ENCODE results near the gene CRKL.

Gene CRKL

DNA sequence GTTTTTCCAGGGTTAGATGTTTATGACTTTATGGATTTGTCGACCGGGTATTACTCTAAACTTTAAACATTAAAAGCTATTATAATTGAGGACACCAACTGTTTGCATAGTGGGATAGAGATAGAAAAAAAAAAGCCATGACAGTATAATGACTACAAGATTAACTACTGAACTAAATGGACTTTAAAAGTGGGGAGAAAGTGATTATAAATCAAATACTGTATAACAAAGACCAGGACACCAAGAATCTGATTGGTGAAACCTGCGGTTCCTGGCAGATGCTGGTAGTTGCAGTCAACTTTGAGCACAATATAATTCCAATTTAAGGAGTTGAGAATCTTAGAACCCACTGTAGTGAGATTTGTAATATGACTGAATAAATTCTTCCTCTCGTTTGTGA lies 2.5 kb downstream of the CRKL start:
- H3K9ac ChIP-seq (ENCODE audit: low read depth, low read length, poor library complexity, severe bottlenecking) = peak overlapping the region; percentile 94
- H4K20me1 ChIP-seq (ENCODE audit: insufficient read depth, low read length, poor library complexity, severe bottlenecking) = peaks cover 70% of the 10 kb centered on the region
- no peaks in the 10 kb centered on the region for H3F3A ChIP-seq (ENCODE audit: low read depth)
- H3K79me2 ChIP-seq (ENCODE audit: insufficient read depth, low read length) = peaks cover 75% of the 10 kb centered on the region
- TF ChIP-seq, protein P1, sequence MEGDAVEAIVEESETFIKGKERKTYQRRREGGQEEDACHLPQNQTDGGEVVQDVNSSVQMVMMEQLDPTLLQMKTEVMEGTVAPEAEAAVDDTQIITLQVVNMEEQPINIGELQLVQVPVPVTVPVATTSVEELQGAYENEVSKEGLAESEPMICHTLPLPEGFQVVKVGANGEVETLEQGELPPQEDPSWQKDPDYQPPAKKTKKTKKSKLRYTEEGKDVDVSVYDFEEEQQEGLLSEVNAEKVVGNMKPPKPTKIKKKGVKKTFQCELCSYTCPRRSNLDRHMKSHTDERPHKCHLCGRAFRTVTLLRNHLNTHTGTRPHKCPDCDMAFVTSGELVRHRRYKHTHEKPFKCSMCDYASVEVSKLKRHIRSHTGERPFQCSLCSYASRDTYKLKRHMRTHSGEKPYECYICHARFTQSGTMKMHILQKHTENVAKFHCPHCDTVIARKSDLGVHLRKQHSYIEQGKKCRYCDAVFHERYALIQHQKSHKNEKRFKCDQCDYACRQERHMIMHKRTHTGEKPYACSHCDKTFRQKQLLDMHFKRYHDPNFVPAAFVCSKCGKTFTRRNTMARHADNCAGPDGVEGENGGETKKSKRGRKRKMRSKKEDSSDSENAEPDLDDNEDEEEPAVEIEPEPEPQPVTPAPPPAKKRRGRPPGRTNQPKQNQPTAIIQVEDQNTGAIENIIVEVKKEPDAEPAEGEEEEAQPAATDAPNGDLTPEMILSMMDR (conservative IDR thresholded peaks at IDR 0.05; ENCODE audit: low read length) = no peak
- no peak for TF ChIP-seq EZH2phosphoT487 (IDR thresholded peaks at IDR 0.05; ENCODE audit: borderline replicate concordance)
- H2AFZ ChIP-seq (ENCODE audit: low read length) = no peak overlapping the region
- peaks cover 8% of the 10 kb centered on the region for H3K27me3 ChIP-seq (ENCODE audit: insufficient read depth, low read length, poor library complexity, severe bottlenecking)
- peaks cover 37% of the 10 kb centered on the region for H3K4me1 ChIP-seq (ENCODE audit: insufficient read depth, low read length, poor library complexity, severe bottlenecking)
- H3K9me3 ChIP-seq (ENCODE audit: insufficient read depth, low read depth, low read length) = no peaks in the 10 kb centered on the region
- peak overlapping the region; percentile 98 for H3K4me2 ChIP-seq (ENCODE audit: low read depth, low read length, poor library complexity, severe bottlenecking)
- H3K4me3 ChIP-seq (ENCODE audit: low read length, poor library complexity, severe bottlenecking) = peak overlapping the region; percentile 98
- H3K36me3 ChIP-seq (ENCODE audit: insufficient read depth, low read length) = peaks cover 6% of the 10 kb centered on the region; the same call in 1 of the 2 replicates
- H3K9me2 ChIP-seq (replicated peaks; ENCODE audit: low read depth, low read length) = no peaks in the 10 kb centered on the region

DNA sequence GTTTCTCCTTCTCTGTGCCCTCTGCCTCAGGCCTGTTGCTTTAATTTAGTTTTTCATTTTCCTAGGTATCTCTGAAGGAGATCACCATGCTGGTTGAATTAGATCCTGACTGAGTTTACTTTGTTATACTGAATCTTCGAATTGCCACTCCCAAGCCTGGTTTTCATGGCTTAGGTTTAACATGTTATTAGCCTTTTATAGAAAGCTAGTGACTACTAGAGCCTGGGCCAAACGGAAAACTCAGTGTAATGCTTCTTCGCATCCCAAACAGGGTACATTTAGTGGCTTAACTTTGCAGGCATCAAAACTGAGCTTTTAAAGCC lies 3.6 kb downstream of the CRKL start:
- peaks cover 45% of the 10 kb centered on the region for H3K4me1 ChIP-seq (ENCODE audit: insufficient read depth, low read length, poor library complexity, severe bottlenecking)
- H3K27me3 ChIP-seq (ENCODE audit: insufficient read depth, low read length, poor library complexity, severe bottlenecking) = peaks cover 8% of the 10 kb centered on the region
- H3K4me3 ChIP-seq (ENCODE audit: low read length, poor library complexity, severe bottlenecking) = peak overlapping the region; percentile 98
- no peak for TF ChIP-seq EZH2phosphoT487 (IDR thresholded peaks at IDR 0.05; ENCODE audit: borderline replicate concordance)
- TF ChIP-seq, protein P1 (conservative IDR thresholded peaks at IDR 0.05; ENCODE audit: low read length) = no peak
- peak overlapping the region; percentile 94 for H3K9ac ChIP-seq (ENCODE audit: low read depth, low read length, poor library complexity, severe bottlenecking)
- H2AFZ ChIP-seq (ENCODE audit: low read length) = no peak overlapping the region
- peaks cover 86% of the 10 kb centered on the region for H3K79me2 ChIP-seq (ENCODE audit: insufficient read depth, low read length)
- no peaks in the 10 kb centered on the region for H3K9me2 ChIP-seq (replicated peaks; ENCODE audit: low read depth, low read length)
- peaks cover 13% of the 10 kb centered on the region; the same call in 1 of the 2 replicates for H3K36me3 ChIP-seq (ENCODE audit: insufficient read depth, low read length)
- H3K4me2 ChIP-seq (ENCODE audit: low read depth, low read length, poor library complexity, severe bottlenecking) = peak overlapping the region; percentile 98
- H3F3A ChIP-seq (ENCODE audit: low read depth) = no peaks in the 10 kb centered on the region
- H4K20me1 ChIP-seq (ENCODE audit: insufficient read depth, low read length, poor library complexity, severe bottlenecking) = peaks cover 81% of the 10 kb centered on the region
- H3K9me3 ChIP-seq (ENCODE audit: insufficient read depth, low read depth, low read length) = no peaks in the 10 kb centered on the region

DNA sequence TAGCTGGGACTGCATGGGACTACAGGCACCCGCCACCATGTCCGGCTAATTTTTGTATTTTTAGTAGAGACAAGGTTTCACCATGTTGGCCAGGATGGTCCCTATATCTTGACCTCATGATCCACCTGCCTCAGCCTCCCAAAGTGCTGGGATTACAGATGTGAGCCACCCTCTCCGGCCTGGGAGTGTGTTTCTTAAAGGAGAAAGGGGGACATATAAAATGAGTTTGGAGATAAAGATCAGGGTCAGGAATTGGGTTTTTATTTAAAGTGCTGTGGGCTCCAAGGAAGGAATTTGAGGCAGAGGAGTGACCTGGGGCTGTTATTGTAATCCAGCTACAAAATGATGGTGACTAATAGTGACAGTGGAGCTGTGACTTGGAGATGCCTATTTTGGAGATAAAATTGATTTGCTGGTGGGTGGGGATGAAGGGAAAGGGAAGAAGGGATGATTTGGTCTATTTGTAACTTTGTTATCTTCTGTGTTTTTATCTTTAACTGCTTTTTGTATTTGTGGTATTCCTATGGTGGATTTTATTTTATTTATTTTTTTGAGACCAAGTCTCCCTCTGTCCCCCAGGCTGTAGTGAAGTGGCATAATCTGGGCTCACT lies 5.0 kb downstream of the CRKL start:
- no peak overlapping the region for H2AFZ ChIP-seq (ENCODE audit: low read length)
- H3K9me2 ChIP-seq (replicated peaks; ENCODE audit: low read depth, low read length) = no peaks in the 10 kb centered on the region
- H3K4me2 ChIP-seq (ENCODE audit: low read depth, low read length, poor library complexity, severe bottlenecking) = peak overlapping the region; percentile 98
- peaks cover 100% of the 10 kb centered on the region for H3K79me2 ChIP-seq (ENCODE audit: insufficient read depth, low read length)
- peak overlapping the region; percentile 94 for H3K9ac ChIP-seq (ENCODE audit: low read depth, low read length, poor library complexity, severe bottlenecking)
- H3K36me3 ChIP-seq (ENCODE audit: insufficient read depth, low read length) = peaks cover 19% of the 10 kb centered on the region; the same call in 1 of the 2 replicates
- peak overlapping the region; percentile 98 for H3K4me3 ChIP-seq (ENCODE audit: low read length, poor library complexity, severe bottlenecking)
- H3F3A ChIP-seq (ENCODE audit: low read depth) = no peaks in the 10 kb centered on the region
- peaks cover 93% of the 10 kb centered on the region for H4K20me1 ChIP-seq (ENCODE audit: insufficient read depth, low read length, poor library complexity, severe bottlenecking)
- H3K4me1 ChIP-seq (ENCODE audit: insufficient read depth, low read length, poor library complexity, severe bottlenecking) = peaks cover 51% of the 10 kb centered on the region
- peaks cover 8% of the 10 kb centered on the region for H3K27me3 ChIP-seq (ENCODE audit: insufficient read depth, low read length, poor library complexity, severe bottlenecking)
- TF ChIP-seq, protein P1 (conservative IDR thresholded peaks at IDR 0.05; ENCODE audit: low read length) = no peak
- TF ChIP-seq EZH2phosphoT487 (IDR thresholded peaks at IDR 0.05; ENCODE audit: borderline replicate concordance) = no peak
- no peaks in the 10 kb centered on the region for H3K9me3 ChIP-seq (ENCODE audit: insufficient read depth, low read depth, low read length)

Measured in Loucy (cell line).